HAP-1 (cell line): ENCODE data around the gene BMS1.
A peak's percentile ranks its signal among the peaks of the same experiment; 100 is the strongest.
"Not testable (repeated sequence)": the region's sequence is repeated elsewhere in the genome, so short reads cannot be mapped to it uniquely, and the experiment has no call there.

Experiments used
- DNase-seq, 2 experiments: peaks; one replicate each; pipeline ENCODE4 v3.0.0-alpha.2; 2016 to 2020; ENCODE audit warnings: low spot score in 2 of 2
- H3K27me3 ChIP-seq: fragments of 250-450 bp; sonication (Bioruptor Pico); 2 replicates; pipeline ENCODE4 v1.5.1; 2020; ENCODE audit warnings: low read depth, mild to moderate bottlenecking, moderate library complexity
- H3K36me3 ChIP-seq: fragments of 250-450 bp; sonication (Bioruptor Pico); replicated peaks from 2 replicates; pipeline ENCODE4 v1.5.1; 2020; ENCODE audit warnings: mild to moderate bottlenecking
- H3K4me1 ChIP-seq: fragments of 250-450 bp; sonication (Bioruptor Pico); 2 replicates; pipeline ENCODE4 v1.5.1; 2020; ENCODE audit warnings: mild to moderate bottlenecking
- H3K4me3 ChIP-seq: fragments of 250-450 bp; sonication (Bioruptor Pico); 2 replicates; pipeline ENCODE4 v1.5.1; 2020; ENCODE audit warnings: mild to moderate bottlenecking, moderate library complexity
- H3K9me3 ChIP-seq: fragments of 250-450 bp; sonication (Bioruptor Pico); 2 replicates; pipeline ENCODE4 v1.5.1; 2020; ENCODE audit warnings: mild to moderate bottlenecking, moderate library complexity
- in situ Hi-C: fragments of 300-500 bp; cut with MboI; formaldehyde crosslinking; loops from 3 replicates; pipeline ENCODE4 v1.14.3; 2020; ENCODE audit warnings: low sequenced_read_pairs, inconsistent platforms, mixed read lengths

The BMS1 gene

DNA sequence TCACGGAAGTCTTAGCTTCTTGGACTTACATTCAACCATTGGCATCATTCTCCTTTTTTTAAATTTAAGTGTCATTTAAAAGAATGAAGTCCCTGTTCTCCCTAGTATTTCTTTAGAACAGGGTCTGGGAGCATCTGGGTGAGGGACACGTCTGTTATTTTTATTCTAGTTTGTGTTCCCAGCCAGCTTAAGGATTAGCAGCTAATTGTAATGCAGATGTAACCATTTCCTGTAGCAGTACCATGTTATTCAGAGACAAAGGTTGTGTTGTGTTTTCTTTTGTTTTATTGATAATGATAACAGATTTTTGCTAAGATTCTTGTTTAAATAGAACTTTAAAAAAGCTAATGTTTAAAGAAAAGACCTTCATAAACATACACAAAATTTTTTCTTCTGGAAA lies 34.3 kb downstream of the BMS1 start:
- H3K4me3 ChIP-seq: no peak overlapping the region
- H3K27me3 ChIP-seq: no peaks in the 10 kb centered on the region
- peaks cover 4% of the 10 kb centered on the region for H3K4me1 ChIP-seq
- DNase-seq: peak; percentile 13 to 63
- H3K36me3 ChIP-seq: peaks cover 9% of the 10 kb centered on the region
- H3K9me3 ChIP-seq: no peaks in the 10 kb centered on the region
- in situ Hi-C loops: no loop called here

DNA sequence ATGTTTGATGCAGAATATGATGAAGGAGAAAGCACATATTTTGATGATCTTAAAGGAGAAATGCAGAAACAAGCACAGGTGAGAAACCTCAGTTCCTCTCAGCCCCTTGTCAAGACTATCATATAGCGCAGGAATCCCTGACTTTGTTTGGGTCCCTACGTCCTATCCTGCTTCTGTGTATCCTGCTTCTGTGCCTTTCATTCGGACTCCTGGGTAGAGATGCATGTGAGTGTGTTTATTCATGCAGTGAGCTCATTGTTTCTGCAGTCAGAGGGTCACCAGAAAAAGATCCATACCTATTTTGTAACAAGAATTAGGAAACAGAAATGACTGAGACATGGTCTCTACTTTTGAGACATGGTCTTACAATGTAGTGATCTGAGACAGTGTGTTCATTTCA lies 34.8 kb downstream of the BMS1 start:
- H3K4me1 ChIP-seq, H3K4me3 ChIP-seq, DNase-seq, H3K9me3 ChIP-seq, in situ Hi-C loops, H3K27me3 ChIP-seq: not testable (repeated sequence)
- peaks cover 12% of the 10 kb centered on the region for H3K36me3 ChIP-seq

DNA sequence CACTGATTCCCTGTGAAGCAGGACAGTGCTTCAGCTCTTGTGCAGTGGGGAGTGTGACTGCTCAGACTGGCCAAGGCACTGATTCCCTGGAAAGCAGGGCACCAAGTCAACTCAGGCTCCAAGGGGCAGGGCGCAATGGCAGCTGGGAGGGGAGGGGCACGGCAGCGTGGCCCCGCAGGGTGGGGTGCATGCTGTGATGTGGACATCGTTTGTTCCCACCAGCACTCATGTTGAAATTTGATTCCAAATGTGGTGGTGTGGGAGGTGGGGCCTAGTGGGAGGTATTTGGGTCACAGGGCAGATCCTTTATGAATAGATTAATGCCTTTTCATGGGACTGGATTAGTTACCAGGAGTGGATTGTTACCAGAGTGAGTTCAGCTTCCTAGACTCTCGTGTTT lies 44.2 kb downstream of the BMS1 start:
- in situ Hi-C loops, H3K27me3 ChIP-seq, H3K4me3 ChIP-seq, H3K9me3 ChIP-seq: not testable (repeated sequence)
- DNase-seq: peak in 1 of 2 experiments; percentile 46
- Histone ChIP-seq H3K36me3 (peaks cover 37% of the 10 kb centered on the region), H3K4me1 (peaks cover 17% of the 10 kb centered on the region)

DNA sequence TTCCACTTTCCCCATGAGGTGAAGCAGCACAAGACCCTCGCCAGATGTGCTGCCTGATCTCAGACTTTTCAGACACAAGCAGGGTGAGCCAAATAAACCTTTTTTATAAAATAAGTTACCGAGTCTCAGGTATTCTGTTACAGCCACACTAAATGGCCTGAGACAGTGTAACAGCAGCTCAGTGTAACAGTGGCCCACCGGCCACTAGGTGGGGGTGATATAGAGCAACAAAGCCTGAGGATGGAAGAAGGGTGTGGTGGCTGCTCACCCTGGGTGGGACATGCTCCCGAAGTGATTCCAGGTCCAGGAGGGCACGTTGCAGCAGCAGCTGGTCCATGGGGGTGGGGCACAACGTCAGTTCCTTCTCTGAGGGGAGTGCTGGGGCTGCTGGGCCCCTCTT lies 44.6 kb downstream of the BMS1 start:
- Histone ChIP-seq H3K36me3 (peaks cover 36% of the 10 kb centered on the region), H3K4me1 (peaks cover 17% of the 10 kb centered on the region), H3K4me3 (no peak overlapping the region), H3K9me3 (no peaks in the 10 kb centered on the region), H3K27me3 (no peaks in the 10 kb centered on the region)
- DNase-seq: peak; percentile 18 to 61
- in situ Hi-C loops: no loop called here

DNA sequence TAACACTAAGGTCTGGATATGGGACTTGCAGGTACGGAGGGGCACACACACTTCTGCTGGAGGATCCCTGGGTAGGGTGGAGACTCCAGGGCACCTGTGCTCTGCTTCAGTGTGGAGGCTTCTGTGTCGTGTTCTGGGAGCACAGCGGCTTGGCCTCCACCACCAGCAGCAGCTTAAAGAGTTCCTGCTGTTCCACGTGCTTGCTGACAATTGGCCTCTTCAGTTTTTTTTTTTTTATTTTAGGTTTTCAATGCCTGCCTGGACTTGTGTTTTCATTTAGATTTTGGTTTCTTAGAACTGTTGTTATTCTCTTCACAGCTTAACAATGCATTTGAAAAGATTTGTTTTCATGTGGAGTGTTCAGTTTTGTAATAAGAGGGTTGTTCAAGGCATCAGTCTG lies 45.8 kb downstream of the BMS1 start:
- H3K4me1 ChIP-seq: peaks cover 17% of the 10 kb centered on the region
- DNase-seq: peak; percentile 63 to 68
- H3K9me3 ChIP-seq, H3K4me3 ChIP-seq, in situ Hi-C loops, H3K27me3 ChIP-seq: not testable (repeated sequence)
- H3K36me3 ChIP-seq: peaks cover 29% of the 10 kb centered on the region

DNA sequence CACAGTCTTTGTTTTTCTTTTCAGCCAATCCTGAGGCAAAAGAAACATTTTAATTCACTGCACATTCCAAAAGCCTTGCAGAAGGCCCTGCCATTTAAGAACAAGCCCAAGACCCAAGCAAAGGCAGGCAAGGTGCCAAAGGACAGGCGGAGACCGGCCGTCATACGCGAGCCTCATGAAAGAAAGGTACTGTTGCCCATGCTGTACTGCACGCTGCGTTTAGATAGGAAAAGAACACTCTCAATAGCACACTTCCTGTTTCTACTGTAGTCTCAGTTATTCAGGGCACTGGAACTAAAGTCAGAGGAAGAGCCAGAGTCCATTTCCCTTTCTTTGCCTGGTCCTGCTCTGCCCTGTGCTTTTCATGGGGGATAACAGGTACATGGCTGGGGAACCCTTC lies 47.6 kb downstream of the BMS1 start:
- no peak overlapping the region for H3K4me3 ChIP-seq
- in situ Hi-C loops: no loop called here
- DNase-seq: no peak
- no peaks in the 10 kb centered on the region for H3K9me3 ChIP-seq
- peaks cover 20% of the 10 kb centered on the region for H3K36me3 ChIP-seq
- H3K27me3 ChIP-seq: no peaks in the 10 kb centered on the region
- peaks cover 17% of the 10 kb centered on the region for H3K4me1 ChIP-seq

DNA sequence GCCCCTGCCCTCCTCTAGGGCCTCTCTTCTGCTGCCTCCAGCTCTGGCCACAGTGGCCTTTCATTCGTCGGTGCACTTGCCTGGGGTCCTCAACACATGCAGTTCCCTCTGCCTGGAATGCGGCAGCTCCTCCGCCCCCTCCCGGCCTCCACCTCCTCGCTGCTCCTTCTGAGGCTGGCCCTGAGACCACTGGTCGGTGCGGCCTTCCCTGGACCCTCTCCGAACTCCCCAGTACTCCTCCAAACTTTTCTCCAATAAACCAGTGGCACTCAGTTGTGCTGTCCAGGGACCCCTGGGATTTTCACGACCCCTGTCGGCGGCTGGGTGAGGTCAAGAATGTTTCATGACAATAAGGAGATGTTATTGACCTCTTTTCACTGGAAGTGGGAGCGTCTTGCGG lies 53.5 kb downstream of the BMS1 start:
- Histone ChIP-seq H3K4me3 (no peak overlapping the region), H3K27me3 (no peaks in the 10 kb centered on the region), H3K4me1 (no peaks in the 10 kb centered on the region), H3K36me3 (peaks cover 5% of the 10 kb centered on the region), H3K9me3 (no peaks in the 10 kb centered on the region)
- in situ Hi-C loops: no loop called here
- DNase-seq: no peak

DNA sequence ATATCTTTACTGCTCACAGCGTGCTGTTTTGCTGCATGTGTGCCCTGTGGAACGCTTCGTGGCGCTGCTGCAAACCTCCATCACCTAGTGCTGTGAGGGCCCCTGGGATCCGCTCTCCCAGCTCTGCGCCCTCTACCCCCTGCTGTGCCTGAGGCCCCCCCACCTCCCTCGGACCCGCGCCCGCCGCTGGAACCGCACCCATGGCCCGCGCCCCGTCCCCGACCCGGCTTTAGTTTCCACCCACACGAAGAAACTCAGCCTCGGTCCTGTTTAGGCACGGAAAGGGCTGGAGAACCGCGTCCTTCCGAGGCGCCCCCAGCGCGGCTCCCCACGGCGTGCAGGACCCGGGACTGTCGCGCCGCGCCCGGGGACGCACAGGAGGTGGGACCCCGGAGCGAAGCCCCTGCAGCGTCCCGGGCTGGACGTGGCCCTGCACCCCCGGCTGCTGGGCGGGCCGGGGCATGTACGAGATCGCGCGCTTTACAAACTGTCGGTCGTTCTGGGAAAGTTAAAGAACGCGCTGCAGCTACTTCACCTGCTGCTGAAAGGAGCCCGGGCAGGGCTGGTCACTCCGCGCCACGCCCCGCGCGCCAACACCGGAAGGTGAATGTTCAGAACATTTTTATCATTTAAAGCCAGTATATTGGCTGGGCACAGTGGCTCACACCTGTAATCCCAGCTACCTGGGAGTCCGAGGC lies 54.3 kb downstream of the BMS1 start:
- in situ Hi-C loops: no loop called here
- Histone ChIP-seq H3K36me3 (no peaks in the 10 kb centered on the region; the same call in 1 of the 2 replicates), H3K4me1 (no peaks in the 10 kb centered on the region), H3K4me3 (peak overlapping the region; percentile 41), H3K9me3 (no peaks in the 10 kb centered on the region), H3K27me3 (no peaks in the 10 kb centered on the region)
- DNase-seq: peak; percentile 51 to 69

DNA sequence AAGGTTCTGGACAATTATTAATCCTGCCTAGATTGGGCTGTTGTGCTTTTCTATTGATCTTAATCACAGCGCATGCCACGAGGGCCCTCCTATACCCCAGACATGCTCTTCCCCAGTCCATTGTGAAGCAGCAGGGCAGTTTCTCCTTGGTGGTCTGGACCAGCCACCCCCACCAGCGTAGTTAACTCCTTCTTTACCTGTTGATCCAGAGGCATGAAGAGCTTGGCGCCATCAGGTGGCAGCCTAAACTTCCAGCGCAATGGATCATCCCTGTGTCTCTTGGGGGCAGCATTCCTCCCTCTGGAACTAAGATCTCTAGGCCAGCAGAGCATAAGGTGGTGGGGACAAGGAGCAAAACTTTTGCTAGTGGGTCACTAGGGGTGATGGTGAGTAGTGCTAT lies 62.2 kb downstream of the BMS1 start:
- H3K36me3 ChIP-seq, in situ Hi-C loops, DNase-seq, H3K9me3 ChIP-seq, H3K4me3 ChIP-seq, H3K4me1 ChIP-seq, H3K27me3 ChIP-seq: not testable (repeated sequence)

DNA sequence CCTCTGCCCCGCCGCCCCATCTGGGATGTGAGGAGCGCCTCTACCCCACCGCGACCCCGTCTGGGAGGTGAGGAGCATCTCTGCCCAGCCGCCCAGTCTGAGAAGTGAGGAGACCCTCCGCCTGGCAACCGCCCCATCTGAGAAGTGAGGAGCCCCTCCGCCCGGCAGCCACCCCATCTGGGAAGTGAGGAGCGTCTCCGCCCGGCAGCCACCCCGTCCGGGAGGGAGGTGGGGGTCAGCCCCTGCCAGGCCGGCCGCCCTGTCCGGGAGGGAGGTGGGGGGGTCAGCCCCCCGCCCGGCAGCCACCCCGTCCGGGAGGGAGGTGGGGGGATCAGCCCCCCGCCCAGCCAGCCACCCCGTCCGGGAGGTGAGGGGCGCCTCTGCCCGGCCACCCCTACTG lies 64.7 kb downstream of the BMS1 start:
- H3K27me3 ChIP-seq, in situ Hi-C loops, H3K4me3 ChIP-seq, H3K9me3 ChIP-seq, H3K36me3 ChIP-seq, H3K4me1 ChIP-seq, DNase-seq: not testable (repeated sequence)

DNA sequence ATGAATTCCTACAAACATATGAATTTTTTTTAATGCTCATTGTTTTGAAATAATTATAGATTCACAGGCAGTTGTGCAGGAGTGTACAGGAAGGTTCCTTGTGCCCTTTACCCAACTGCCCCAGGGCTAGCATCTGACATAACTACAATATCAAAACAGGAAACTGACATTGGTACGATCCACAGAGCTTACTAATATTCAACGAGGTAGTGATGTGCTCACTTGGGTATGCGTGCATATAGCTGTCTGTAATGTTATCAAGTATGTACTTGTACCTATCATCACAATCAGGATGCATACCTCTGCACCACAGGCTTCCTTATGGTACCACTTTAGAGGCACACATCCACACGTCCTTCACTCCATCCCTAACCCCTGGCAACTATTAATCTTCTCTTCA lies 68.3 kb downstream of the BMS1 start:
- Histone ChIP-seq H3K4me1 (no peaks in the 10 kb centered on the region), H3K4me3 (no peak overlapping the region), H3K27me3 (no peaks in the 10 kb centered on the region), H3K36me3 (no peaks in the 10 kb centered on the region), H3K9me3 (0 out of 2 replicates have a peak, but pooled peaks cover 2% of the 10 kb centered on the region)
- in situ Hi-C loops: no loop called here
- no peak for DNase-seq

DNA sequence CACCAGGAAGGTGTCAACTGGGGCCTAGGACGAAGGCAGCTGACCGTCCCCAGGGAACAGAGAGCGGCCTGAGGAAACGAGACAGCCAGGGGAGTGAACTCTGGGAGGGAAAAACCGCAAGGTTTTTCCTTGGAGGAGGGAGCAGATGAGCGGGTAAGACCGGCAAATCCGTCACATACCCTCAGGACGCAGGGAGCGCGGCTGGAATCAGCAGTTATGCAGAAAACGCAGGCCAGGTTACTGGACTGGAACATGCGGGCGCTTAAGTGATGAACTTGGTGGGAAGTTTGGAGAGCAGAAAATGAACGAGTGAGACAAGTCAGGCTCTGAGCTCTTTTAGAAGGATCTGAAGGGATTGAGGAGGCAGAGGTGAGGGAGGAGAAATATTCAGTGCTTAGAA lies 76.7 kb downstream of the BMS1 start:
- Histone ChIP-seq H3K27me3 (0 out of 2 replicates have a peak, but pooled peaks cover 2% of the 10 kb centered on the region), H3K4me1 (no peaks in the 10 kb centered on the region), H3K4me3 (no peak overlapping the region), H3K9me3 (no peaks in the 10 kb centered on the region), H3K36me3 (no peaks in the 10 kb centered on the region)
- no peak for DNase-seq
- in situ Hi-C loops: no loop called here

DNA sequence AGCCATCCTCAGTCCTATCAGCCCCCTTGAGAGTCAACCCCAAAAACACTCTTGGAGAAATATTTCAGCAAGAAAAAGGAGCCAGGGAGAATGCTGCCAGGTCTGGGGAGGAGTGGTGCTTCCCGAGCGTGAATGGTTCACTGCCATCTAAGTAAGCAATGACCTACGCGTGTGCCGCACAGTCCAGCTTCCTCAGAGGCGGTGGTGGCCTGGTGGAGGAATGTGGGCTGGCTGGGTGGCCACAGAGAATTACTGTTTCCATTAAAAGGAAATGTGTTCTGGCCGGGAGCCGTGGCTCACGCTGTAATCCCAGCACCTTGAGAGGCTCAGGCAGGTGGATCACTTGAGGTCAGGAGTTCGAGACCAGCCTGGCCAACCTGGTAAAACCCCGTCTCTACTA lies 77.4 kb downstream of the BMS1 start:
- H3K4me3 ChIP-seq, H3K36me3 ChIP-seq, H3K4me1 ChIP-seq, in situ Hi-C loops, DNase-seq, H3K27me3 ChIP-seq, H3K9me3 ChIP-seq: not testable (repeated sequence)

DNA sequence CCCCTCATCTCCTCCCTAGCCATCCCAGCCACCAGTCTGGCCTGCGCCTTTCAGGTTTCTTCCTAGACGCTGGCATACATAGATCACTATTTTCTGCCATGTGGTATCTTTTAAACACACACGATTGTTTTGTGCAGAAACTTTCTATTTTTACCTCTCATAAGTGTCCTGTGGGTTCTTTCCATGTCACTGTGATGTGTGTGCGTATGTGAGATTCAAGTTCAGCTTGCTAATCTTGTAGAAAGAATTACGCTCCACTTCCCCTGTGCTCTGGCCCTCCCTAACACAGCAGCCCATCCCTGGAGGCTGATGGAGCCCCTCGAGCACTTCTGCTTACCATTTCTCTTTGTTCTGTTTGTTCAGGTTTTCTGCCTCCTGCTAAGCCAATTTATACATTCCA lies 80.2 kb downstream of the BMS1 start:
- H3K27me3 ChIP-seq, in situ Hi-C loops, H3K36me3 ChIP-seq, DNase-seq, H3K4me3 ChIP-seq, H3K4me1 ChIP-seq, H3K9me3 ChIP-seq: not testable (repeated sequence)

DNA sequence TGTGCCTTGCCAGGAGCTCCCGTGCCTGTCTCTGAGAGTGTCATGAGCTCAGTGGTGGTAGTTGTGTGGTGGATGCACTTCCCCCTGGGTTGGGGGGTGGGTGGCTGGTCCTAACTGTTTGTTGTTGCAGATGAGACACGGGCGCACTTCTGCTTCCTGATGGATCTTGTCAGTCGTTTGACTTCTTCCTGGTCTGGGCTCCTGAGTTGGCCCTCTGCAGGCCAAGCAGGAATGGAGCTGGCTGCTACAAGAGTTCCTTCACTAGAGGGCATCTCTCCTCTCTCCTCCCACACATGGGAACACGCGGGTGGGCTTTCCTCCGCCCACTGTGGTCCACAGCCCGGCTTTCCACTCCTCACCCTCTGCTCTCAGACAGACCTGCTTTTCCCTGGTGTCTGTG lies 82.0 kb downstream of the BMS1 start:
- Histone ChIP-seq H3K27me3 (0 out of 2 replicates have a peak, but pooled peaks cover 2% of the 10 kb centered on the region), H3K9me3 (no peaks in the 10 kb centered on the region), H3K4me1 (no peaks in the 10 kb centered on the region), H3K36me3 (no peaks in the 10 kb centered on the region), H3K4me3 (no peak overlapping the region)
- in situ Hi-C loops: no loop called here
- peak; percentile 3 to 66 for DNase-seq
